MV-4-11 (cell line): ENCODE measurements around the gene ADRB1.

Experiments
- DNase-seq: peaks from one replicate; lab custom pipeline; 2025; lab: John Stamatoyannopoulos, UW

ADRB1 gene

DNA sequence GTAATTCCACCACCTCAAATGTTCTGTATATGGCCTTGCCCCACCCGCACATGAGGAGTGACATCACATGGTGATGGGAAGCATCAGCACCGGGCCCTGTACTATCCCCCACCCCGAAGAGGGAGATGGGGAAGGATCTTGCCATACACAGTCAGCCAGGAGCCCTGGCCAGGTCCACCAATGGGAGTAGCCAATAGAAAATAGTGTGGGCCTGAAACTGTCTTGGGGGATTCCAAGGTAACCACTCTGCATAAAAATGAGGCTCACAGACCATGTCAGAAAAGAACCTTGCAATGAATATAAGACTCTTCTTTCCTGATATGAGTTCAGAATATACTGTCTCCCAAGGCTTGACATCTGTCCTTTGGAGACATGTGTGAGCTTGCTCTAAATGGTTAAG, 51.1 kb downstream of the ADRB1 start:
- DNase-seq, result no peak

DNA sequence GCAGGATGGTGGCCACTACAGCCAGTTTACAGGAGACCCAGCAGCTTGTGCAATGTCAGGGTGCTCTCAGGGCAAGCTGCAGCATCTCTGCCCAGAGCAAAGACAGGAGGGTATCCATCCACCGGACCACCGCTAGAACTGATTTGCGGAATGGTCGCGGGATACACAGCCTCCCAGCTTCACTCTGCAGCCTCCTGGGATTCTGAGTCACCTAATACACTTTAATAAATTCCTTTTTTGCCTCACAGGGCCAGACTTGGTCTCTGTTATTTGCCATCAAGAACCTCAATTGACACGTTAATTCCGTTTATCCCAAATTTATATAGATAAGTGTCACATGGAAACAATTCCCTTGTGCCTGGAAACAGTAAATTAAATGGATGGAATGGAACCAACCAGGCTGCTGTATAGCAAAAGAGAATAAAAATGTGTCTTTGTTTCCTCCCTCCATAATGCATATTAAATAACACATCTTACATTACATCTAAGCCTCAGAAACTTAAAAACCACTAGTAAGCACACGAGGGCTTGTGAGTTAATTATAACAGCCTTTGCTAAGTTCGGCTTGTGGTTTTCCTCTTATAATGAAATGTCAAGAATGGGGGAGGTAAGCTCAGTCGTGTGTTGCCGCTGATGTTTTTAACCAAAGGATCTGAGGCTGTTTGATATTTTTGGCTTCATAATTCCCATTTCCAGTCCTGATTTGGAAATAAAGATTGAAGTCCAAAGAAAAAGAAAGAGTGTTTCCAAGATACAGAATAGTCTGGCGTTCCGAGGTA, 52.1 kb downstream of the ADRB1 start:
- DNase-seq, result peak; percentile 83
